ENCODE data around the gene ST14. TPM values are rescaled to one million over a fixed set of nuclear protein-coding genes. Genes with fewer than 3 reads are reported as not detected.

ST14 gene
- total RNA-seq, 2 donors from 2014 or later, result 0.17 TPM; not detected in 1

DNA sequence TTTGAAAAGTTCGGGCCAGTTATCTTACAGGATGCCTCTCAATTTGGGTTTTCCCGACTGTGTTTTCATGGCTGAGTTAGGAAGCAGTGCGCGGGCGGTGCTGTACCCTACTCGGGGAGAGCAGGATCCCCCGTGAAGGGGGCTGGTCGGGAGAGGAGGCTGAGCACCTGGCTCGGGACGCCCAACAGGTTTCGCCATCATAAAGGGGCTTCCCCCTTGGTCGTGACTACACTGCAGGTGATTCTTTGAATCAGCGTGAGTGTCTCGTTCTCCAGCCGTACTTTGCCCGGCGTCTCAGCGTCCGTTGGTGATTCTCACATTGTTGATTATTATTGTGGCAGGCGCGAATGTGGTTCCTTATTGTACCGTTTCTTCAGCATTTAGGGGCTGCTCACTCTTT is 46.6 kb downstream of the ST14 start:
- H3K27me3 Mint-ChIP-seq, result no peaks in the 10 kb centered on the region
- ATAC-seq (no peak), DNase-seq (ENCODE audit: low spot score) (no peak)
- H3K4me3 Mint-ChIP-seq, result no peak overlapping the region
- no peak overlapping the region for H3K27ac Mint-ChIP-seq
- no peaks in the 10 kb centered on the region for H3K36me3 Mint-ChIP-seq
- H3K9me3 Mint-ChIP-seq, result no peaks in the 10 kb centered on the region
- no peaks in the 10 kb centered on the region for H3K4me1 Mint-ChIP-seq (ENCODE audit: low read depth in 2 of 2)

- DNase-seq (ENCODE audit: low spot score) (no peak), ATAC-seq (no peak)
- H3K36me3 Mint-ChIP-seq, result no peaks in the 10 kb centered on the region
These were observed 48.9 kb downstream of the ST14 start for GRCh38 chr11:130208241-130209127.

GRCh38 chr11:130209128-130209932 is 49.7 kb downstream of the ST14 start:
- Mint-ChIP-seq H3K4me1 (ENCODE audit: low read depth in 2 of 2) (no peaks in the 10 kb centered on the region), H3K27me3 (peaks cover 0 to 2% of the 10 kb centered on the region in 2 donors), H3K4me3 (no peak overlapping the region), H3K9me3 (no peaks in the 10 kb centered on the region), H3K36me3 (no peaks in the 10 kb centered on the region), H3K27ac (no peak overlapping the region)
- DNase-seq (ENCODE audit: low spot score), result no peak
- no peak for ATAC-seq

More at GRCh38 chr11:130208241-130209127, 48.9 kb downstream of the ST14 start:
- H3K9me3 Mint-ChIP-seq, result no peaks in the 10 kb centered on the region
- H3K27ac Mint-ChIP-seq, result no peak overlapping the region
- H3K27me3 Mint-ChIP-seq, result no peaks in the 10 kb centered on the region
- no peaks in the 10 kb centered on the region for H3K4me1 Mint-ChIP-seq (ENCODE audit: low read depth in 2 of 2)
- no peak overlapping the region for H3K4me3 Mint-ChIP-seq

- Mint-ChIP-seq H3K9me3 (no peaks in the 10 kb centered on the region), H3K27me3 (peaks cover 0 to 2% of the 10 kb centered on the region in 2 donors), H3K4me3 (no peak overlapping the region), H3K27ac (no peak overlapping the region), H3K4me1 (ENCODE audit: low read depth in 2 of 2) (no peaks in the 10 kb centered on the region), H3K36me3 (no peaks in the 10 kb centered on the region)
- DNase-seq (ENCODE audit: low spot score), result no peak
- no peak for ATAC-seq
These were observed 50.6 kb downstream of the ST14 start for GRCh38 chr11:130209954-130210854.

DNA sequence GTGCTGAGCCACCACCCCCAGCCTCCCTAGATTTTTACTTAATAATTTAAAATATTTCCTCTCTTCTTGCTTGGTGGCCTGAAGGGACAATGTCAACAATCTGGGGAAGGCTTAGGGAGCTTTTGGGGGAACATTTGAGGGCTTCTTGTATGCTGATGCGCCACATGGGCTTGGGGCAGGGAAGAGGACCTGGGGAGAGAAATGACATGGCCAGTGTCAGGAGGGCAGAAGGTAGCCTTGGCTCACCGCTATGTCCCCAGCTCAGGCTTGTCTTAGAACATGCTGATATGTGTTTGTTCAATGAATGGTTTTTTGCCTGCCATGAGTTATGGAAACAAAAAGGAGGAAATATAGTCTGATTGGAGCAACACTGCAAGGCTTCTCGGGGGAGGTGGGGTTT is 51.6 kb downstream of the ST14 start:
- DNase-seq (ENCODE audit: low spot score) (no peak), ATAC-seq (no peak)
- no peaks in the 10 kb centered on the region for H3K9me3 Mint-ChIP-seq
- H3K4me1 Mint-ChIP-seq (ENCODE audit: low read depth in 2 of 2), result no peaks in the 10 kb centered on the region
- H3K27ac Mint-ChIP-seq, result no peak overlapping the region
- H3K36me3 Mint-ChIP-seq, result no peaks in the 10 kb centered on the region
- H3K4me3 Mint-ChIP-seq, result no peak overlapping the region
- peaks cover 0 to 2% of the 10 kb centered on the region in 2 donors for H3K27me3 Mint-ChIP-seq

DNA sequence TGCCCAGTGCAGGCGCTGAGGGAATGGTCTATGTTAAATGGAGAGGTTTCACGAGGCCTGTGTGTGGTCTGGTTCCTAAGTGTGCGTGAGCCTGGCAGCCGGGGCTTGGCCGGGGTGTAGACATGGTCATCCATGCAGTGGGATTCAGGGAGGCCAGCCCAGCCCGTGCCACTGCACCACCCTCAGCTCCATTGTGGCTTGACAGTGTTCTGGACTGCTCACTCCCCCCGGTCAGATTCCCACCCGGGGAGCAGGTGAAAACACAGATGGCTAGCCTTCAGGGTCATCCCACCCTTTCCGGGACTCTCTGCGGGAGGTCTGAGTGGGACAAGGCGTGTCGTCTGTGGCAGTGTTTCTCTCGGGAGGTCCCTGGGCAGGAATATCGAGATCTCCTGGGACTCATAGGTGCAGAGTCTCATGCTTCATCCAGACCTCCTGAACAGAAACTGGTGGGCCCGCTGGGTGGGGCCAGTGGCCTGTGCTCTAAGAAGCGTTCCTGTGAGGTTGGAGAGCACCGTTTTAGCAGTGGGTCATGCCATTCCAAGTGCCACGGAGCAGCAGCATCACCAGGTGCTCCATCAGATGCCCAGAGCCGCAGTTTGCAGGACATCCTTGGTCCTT is 52.3 kb downstream of the ST14 start:
- no peak for ATAC-seq

DNA sequence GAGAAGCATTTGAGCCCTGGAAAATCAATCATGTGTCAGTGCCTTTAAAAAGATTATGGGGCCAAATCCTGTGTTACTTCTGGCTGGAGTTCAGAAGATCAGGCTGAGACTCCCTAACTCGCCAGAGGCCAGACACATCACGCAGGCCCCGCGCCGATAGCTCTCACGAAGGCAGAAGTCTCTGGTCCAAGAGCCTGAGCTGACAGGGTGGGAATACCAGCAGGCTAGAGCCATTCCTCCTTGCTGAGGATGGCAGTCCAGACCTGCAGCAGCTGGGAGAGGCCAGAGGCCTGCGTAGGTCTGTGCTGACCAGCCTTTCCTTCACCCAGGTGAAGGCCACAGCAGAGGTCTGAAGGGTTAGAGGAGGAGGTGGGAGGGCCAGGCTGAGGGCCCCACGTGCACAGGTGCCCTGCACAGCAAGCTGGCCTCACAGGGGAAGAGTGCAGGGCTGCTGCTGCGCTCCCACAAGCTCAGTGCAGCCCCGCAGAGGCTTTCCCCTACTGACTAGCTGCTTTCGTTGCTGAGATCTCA is 52.9 kb downstream of the ST14 start:
- H3K27me3 Mint-ChIP-seq, result peaks cover 0 to 2% of the 10 kb centered on the region in 2 donors
- ATAC-seq (no peak), DNase-seq (ENCODE audit: low spot score) (no peak)
- H3K4me3 Mint-ChIP-seq, result no peak overlapping the region
- H3K4me1 Mint-ChIP-seq (ENCODE audit: low read depth in 2 of 2), result no peaks in the 10 kb centered on the region
- H3K27ac Mint-ChIP-seq, result no peak overlapping the region
- no peaks in the 10 kb centered on the region for H3K36me3 Mint-ChIP-seq
- H3K9me3 Mint-ChIP-seq, result no peaks in the 10 kb centered on the region

More for the DNA sequence above, 52.3 kb downstream of the ST14 start:
- Mint-ChIP-seq H3K9me3 (no peaks in the 10 kb centered on the region), H3K4me1 (ENCODE audit: low read depth in 2 of 2) (no peaks in the 10 kb centered on the region), H3K27me3 (peaks cover 0 to 2% of the 10 kb centered on the region in 2 donors), H3K36me3 (no peaks in the 10 kb centered on the region), H3K27ac (no peak overlapping the region), H3K4me3 (no peak overlapping the region)
- DNase-seq (ENCODE audit: low spot score), result no peak

GRCh38 chr11:130213143-130213978 is 53.8 kb downstream of the ST14 start:
- Mint-ChIP-seq H3K36me3 (no peaks in the 10 kb centered on the region), H3K27me3 (peaks cover 0 to 2% of the 10 kb centered on the region in 2 donors), H3K4me3 (no peak overlapping the region), H3K4me1 (ENCODE audit: low read depth in 2 of 2) (no peaks in the 10 kb centered on the region), H3K9me3 (no peaks in the 10 kb centered on the region), H3K27ac (no peak overlapping the region)
- peak; percentile 84 for ATAC-seq
- no peak for DNase-seq (ENCODE audit: low spot score)

DNA sequence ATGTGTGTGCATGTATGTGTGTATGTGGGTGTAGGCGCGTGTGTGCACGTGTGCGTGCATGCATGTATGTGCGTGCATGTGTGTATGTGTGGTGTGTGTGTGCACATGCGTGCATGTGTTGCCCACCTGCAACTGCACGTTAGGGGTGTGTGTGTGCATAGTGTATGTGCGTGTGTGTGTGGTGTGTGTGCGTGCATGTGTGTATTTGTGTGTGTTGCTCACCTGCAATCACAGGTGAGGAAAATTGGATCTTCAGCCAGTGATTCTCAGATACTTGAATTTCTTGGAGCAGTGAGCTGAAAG is 54.3 kb downstream of the ST14 start:
- Mint-ChIP-seq H3K36me3 (no peaks in the 10 kb centered on the region), H3K9me3 (no peaks in the 10 kb centered on the region), H3K27ac (no peak overlapping the region), H3K27me3 (peaks cover 0 to 2% of the 10 kb centered on the region in 2 donors), H3K4me3 (no peak overlapping the region), H3K4me1 (ENCODE audit: low read depth in 2 of 2) (no peaks in the 10 kb centered on the region)
- ATAC-seq, result no peak
- no peak for DNase-seq (ENCODE audit: low spot score)

GRCh38 chr11:130214861-130215530 is 55.4 kb downstream of the ST14 start:
- DNase-seq (ENCODE audit: low spot score) (no peak), ATAC-seq (no peak)
- Mint-ChIP-seq H3K27ac (no peak overlapping the region), H3K9me3 (no peaks in the 10 kb centered on the region), H3K27me3 (peaks cover 0 to 2% of the 10 kb centered on the region in 2 donors), H3K4me3 (no peak overlapping the region), H3K36me3 (no peaks in the 10 kb centered on the region), H3K4me1 (ENCODE audit: low read depth in 2 of 2) (no peaks in the 10 kb centered on the region)

GRCh38 chr11:130215531-130216220 is 56.1 kb downstream of the ST14 start:
- Mint-ChIP-seq H3K27ac (no peak overlapping the region), H3K9me3 (no peaks in the 10 kb centered on the region), H3K4me3 (no peak overlapping the region), H3K4me1 (ENCODE audit: low read depth in 2 of 2) (peaks cover 0 to 1% of the 10 kb centered on the region in 2 donors), H3K36me3 (no peaks in the 10 kb centered on the region), H3K27me3 (peaks cover 0 to 2% of the 10 kb centered on the region in 2 donors)
- ATAC-seq (no peak), DNase-seq (ENCODE audit: low spot score) (no peak)

- ATAC-seq (no peak), DNase-seq (ENCODE audit: low spot score) (no peak)
- H3K36me3 Mint-ChIP-seq, result no peaks in the 10 kb centered on the region
- H3K9me3 Mint-ChIP-seq, result no peaks in the 10 kb centered on the region
- H3K4me1 Mint-ChIP-seq (ENCODE audit: low read depth in 2 of 2), result peaks cover 0 to 4% of the 10 kb centered on the region in 2 donors
- peaks cover 0 to 2% of the 10 kb centered on the region in 2 donors for H3K27me3 Mint-ChIP-seq
- H3K27ac Mint-ChIP-seq, result no peak overlapping the region
- no peak overlapping the region for H3K4me3 Mint-ChIP-seq
These were observed 56.6 kb downstream of the ST14 start for GRCh38 chr11:130216221-130216550.
